ENCODE results near the gene PRR7. TPM values are rescaled to one million over a fixed set of nuclear protein-coding genes. Genes with fewer than 3 reads are reported as not detected.

Gene PRR7
- total and polyA plus RNA-seq, 2 of the 13 experiments (the other 11 are each of a cell fraction or from before 2014, with no cell fraction given) = 4.8 to 5.0 TPM

- TF ChIP-seq, protein P1, sequence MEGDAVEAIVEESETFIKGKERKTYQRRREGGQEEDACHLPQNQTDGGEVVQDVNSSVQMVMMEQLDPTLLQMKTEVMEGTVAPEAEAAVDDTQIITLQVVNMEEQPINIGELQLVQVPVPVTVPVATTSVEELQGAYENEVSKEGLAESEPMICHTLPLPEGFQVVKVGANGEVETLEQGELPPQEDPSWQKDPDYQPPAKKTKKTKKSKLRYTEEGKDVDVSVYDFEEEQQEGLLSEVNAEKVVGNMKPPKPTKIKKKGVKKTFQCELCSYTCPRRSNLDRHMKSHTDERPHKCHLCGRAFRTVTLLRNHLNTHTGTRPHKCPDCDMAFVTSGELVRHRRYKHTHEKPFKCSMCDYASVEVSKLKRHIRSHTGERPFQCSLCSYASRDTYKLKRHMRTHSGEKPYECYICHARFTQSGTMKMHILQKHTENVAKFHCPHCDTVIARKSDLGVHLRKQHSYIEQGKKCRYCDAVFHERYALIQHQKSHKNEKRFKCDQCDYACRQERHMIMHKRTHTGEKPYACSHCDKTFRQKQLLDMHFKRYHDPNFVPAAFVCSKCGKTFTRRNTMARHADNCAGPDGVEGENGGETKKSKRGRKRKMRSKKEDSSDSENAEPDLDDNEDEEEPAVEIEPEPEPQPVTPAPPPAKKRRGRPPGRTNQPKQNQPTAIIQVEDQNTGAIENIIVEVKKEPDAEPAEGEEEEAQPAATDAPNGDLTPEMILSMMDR (CRISPR knock-in tag; IDR thresholded peaks at IDR 0.05) = peak; percentile 86
- peak; percentile 92 for TF ChIP-seq ZSCAN25 (CRISPR knock-in tag; IDR thresholded peaks at IDR 0.05)
- TF ChIP-seq, protein P2, sequence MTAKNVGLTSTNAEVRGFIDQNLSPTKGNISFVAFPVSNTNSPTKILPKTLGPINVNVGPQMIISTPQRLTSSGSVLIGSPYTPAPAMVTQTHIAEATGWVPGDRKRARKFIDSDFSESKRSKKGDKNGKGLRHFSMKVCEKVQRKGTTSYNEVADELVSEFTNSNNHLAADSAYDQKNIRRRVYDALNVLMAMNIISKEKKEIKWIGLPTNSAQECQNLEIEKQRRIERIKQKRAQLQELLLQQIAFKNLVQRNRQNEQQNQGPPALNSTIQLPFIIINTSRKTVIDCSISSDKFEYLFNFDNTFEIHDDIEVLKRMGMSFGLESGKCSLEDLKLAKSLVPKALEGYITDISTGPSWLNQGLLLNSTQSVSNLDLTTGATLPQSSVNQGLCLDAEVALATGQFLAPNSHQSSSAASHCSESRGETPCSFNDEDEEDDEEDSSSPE (CRISPR knock-in tag; IDR thresholded peaks at IDR 0.05) = peak; percentile 38; the same call in 1 of the 2 replicates
- TF ChIP-seq GATA4 (IDR thresholded peaks at IDR 0.05; ENCODE audit: borderline replicate concordance, low read depth) = no peak
- no peak for TF ChIP-seq ZNF597 (CRISPR knock-in tag; IDR thresholded peaks at IDR 0.05)
- TF ChIP-seq ZNF790 (CRISPR knock-in tag; IDR thresholded peaks at IDR 0.05; ENCODE audit: borderline replicate concordance) = peak; percentile 72; the same call in 1 of the 2 replicates
- TF ChIP-seq, protein P3, sequence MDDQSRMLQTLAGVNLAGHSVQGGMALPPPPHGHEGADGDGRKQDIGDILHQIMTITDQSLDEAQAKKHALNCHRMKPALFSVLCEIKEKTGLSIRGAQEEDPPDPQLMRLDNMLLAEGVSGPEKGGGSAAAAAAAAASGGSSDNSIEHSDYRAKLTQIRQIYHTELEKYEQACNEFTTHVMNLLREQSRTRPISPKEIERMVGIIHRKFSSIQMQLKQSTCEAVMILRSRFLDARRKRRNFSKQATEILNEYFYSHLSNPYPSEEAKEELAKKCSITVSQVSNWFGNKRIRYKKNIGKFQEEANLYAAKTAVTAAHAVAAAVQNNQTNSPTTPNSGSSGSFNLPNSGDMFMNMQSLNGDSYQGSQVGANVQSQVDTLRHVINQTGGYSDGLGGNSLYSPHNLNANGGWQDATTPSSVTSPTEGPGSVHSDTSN (CRISPR knock-in tag; IDR thresholded peaks at IDR 0.05; ENCODE audit: borderline replicate concordance) = no peak
- peak; percentile 90 for TF ChIP-seq LCORL (IDR thresholded peaks at IDR 0.05)
- TF ChIP-seq LCORL (CRISPR knock-in tag; IDR thresholded peaks at IDR 0.05) = 0 out of 2 replicates have a peak, but pooled peaks have one; percentile 30
- TF ChIP-seq, protein P4, sequence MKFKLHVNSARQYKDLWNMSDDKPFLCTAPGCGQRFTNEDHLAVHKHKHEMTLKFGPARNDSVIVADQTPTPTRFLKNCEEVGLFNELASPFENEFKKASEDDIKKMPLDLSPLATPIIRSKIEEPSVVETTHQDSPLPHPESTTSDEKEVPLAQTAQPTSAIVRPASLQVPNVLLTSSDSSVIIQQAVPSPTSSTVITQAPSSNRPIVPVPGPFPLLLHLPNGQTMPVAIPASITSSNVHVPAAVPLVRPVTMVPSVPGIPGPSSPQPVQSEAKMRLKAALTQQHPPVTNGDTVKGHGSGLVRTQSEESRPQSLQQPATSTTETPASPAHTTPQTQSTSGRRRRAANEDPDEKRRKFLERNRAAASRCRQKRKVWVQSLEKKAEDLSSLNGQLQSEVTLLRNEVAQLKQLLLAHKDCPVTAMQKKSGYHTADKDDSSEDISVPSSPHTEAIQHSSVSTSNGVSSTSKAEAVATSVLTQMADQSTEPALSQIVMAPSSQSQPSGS (CRISPR knock-in tag; IDR thresholded peaks at IDR 0.05) = 0 out of 2 replicates have a peak, but pooled peaks have one; percentile 17
- no peak for TF ChIP-seq HBP1 (CRISPR knock-in tag; IDR thresholded peaks at IDR 0.05; ENCODE audit: low read depth)
- TF ChIP-seq, protein P5, sequence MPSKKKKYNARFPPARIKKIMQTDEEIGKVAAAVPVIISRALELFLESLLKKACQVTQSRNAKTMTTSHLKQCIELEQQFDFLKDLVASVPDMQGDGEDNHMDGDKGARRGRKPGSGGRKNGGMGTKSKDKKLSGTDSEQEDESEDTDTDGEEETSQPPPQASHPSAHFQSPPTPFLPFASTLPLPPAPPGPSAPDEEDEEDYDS (CRISPR knock-in tag; IDR thresholded peaks at IDR 0.05) = no peak
- TF ChIP-seq GATAD1 (CRISPR knock-in tag; IDR thresholded peaks at IDR 0.05) = 0 out of 2 replicates have a peak, but pooled peaks have one; percentile 36
- 0 out of 2 replicates have a peak, but pooled peaks have one; percentile 20 for TF ChIP-seq TRIM24 (CRISPR knock-in tag; IDR thresholded peaks at IDR 0.05)
- 0 out of 2 replicates have a peak, but pooled peaks have one; percentile 9 for TF ChIP-seq NFKB2 (CRISPR knock-in tag; IDR thresholded peaks at IDR 0.05; ENCODE audit: borderline replicate concordance)
- no peak for TF ChIP-seq ZFYVE20 (CRISPR knock-in tag; IDR thresholded peaks at IDR 0.05; ENCODE audit: borderline replicate concordance, low read depth)
- TF ChIP-seq ZNF496 (CRISPR knock-in tag; IDR thresholded peaks at IDR 0.05; ENCODE audit: insufficient replicate concordance) = no peak
- peak; percentile 83 for TF ChIP-seq STAG1 (CRISPR knock-in tag; IDR thresholded peaks at IDR 0.05)
- TF ChIP-seq SRY (CRISPR knock-in tag; IDR thresholded peaks at IDR 0.05) = no peak
- peak; percentile 9 for TF ChIP-seq TEAD3 (CRISPR knock-in tag; optimal IDR thresholded peaks at IDR 0.05; ENCODE audit: borderline replicate concordance)
Observed at GRCh38 chr5:177403792-177404640, 42.6 kb upstream of the PRR7 start (continued).

All from HepG2 (cell line).